ENCODE data around the gene CALN1.

Gene CALN1

DNA sequence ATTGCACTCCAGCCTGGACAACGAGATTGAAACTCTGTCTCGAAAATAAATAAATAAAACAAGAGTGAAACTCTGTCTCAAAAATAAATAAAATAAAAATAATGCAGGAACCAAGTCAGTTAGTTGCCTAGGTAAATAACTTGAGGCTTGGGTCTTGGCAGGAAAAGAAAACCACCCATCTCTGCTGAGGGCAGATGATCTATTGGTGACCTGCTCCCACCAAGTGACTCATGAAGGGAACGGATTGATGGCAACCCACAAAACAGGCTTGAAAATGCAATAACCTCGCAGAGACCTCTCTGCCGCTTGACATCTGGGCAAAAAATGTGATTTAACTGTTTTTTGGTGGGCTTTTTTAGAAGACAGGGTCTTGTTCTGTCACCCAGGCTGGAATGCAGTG lies 86.6 kb downstream of the CALN1 start:
- DNase-seq (ENCODE audit: low spot score), result no peak

DNA sequence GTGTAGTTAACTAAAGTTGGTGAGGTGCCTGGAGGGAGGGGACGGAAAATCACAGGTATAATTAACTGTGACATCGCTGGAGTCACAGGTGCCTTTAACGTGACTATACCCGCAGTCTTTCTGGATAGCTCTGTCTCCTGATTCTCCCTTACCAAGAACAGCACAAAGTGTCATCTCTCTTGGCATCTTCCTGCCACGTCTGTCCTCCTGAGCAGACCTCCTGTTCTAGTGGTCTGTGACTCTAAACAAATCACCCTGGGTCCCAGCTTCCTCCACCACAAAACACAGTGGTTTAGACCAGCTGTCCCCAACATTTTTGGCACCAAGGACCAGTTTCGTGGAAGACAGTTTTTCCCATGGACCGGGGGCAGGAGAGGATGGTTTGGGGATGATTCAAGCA lies 90.5 kb downstream of the CALN1 start:
- no peak for DNase-seq (ENCODE audit: low spot score)

DNA sequence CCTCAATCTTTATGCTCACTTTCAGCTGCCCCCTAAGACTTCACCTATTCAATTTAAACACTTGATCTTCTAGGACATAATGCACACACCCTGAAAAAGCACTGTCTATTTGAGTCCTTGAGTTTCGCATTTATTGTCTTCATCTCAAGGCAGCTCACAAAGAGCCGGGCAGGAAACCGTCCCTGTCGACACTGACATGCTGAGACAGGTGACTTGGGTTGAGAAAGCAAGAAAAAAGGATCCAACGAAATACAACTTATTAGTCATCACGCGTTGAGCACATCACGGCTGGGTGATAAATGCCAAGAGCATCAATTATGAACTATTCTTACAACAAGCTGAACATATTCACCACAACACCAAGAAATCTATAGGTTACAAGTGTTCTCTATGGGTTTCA lies 91.1 kb downstream of the CALN1 start:
- no peak for DNase-seq (ENCODE audit: low spot score)

DNA sequence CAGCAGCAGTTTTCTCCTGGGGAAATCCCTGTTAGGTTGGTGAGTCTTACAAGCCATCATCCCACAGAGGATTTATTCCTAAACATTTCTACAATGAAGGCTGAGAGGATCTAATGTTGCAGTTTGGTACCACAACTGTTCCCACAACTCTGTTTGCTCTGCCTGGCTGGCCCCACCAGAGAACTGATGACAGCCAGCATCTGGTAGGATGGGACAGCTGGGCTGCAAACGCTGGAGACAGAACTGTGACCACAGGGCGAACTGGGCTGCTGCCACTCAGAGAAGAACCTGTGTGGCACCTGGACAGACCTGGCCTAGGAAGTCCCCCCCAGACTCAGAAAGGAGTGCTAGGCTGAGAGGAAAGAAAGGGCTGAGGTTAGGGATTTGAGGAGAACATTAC lies 94.8 kb downstream of the CALN1 start:
- no peak for DNase-seq (ENCODE audit: low spot score)

DNA sequence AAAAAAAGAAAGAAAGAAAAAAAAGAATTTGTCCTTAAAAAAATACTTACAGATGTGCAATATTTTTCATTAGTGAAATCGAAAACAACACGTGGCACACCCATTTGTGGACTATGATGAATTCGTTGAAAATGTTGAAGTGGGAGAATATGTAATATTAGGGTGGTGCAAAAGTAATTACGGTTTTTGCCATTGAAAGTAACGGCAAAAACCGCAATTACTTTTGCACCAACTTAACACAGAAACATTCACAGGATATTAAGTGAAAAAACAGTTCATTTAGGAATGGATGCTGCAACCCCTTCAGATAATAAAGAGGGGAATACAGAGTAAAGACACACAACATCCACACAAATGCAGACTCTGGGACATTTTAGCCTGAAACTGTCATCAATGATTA lies 96.0 kb downstream of the CALN1 start:
- no peak for DNase-seq (ENCODE audit: low spot score)

DNA sequence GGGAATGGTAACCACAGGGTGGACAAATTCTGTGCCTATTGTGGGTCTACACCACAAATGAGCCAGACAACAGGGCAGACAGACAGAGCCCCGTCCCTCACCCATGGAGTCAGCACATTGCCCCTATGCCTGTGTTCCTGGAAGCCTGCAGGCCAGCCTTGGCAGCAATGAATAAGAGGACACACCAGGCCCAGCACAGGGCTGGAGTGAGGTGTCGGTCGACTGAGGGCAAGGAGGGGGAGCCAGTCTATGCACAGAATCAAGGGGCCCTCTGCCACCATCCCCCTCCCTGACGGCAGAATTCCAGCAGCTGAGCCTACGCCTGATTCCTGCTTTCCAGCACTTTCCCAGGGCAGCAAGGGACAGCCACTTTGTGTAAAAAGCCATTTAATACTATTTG lies 98.2 kb downstream of the CALN1 start:
- DNase-seq (ENCODE audit: low spot score), result no peak

DNA sequence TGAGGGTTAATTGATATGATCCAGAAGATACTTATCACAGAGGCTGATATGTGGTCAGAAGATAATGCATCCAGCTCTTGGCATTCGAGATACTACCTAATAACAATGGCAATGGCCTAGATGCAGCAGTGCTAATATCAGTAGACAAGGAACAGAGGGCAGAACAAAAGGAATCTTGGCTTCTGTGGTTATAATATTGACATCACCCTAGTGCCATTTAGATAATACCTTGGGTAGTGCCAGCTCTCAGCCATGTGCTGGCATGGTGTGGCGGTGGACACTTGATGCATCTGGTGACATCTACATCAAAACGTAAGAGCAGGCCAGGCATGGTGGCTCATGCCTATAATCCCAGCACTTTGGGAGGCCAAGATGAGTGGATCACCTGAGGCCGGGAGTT lies 101.8 kb downstream of the CALN1 start:
- DNase-seq (ENCODE audit: low spot score), result no peak

DNA sequence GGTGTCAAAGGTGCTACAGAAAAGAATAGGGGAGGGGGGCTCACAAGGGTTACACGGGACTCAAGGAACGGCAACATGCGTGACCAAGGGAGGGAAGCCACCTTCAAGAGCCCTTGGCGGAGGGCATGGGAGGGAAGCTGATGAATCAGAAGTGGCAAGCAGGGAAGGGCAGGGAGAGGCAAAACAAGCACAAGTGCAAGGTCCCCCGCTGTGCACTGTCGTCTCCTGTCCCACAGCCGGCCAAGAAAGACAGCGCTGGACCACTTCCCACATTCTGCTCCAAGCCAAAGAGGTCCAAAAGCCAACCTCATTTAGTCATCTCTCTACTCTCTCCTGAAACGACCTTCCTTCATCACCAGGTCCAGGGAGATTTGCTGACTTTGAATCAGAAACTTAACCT lies 102.7 kb downstream of the CALN1 start:
- DNase-seq (ENCODE audit: low spot score), result no peak

DNA sequence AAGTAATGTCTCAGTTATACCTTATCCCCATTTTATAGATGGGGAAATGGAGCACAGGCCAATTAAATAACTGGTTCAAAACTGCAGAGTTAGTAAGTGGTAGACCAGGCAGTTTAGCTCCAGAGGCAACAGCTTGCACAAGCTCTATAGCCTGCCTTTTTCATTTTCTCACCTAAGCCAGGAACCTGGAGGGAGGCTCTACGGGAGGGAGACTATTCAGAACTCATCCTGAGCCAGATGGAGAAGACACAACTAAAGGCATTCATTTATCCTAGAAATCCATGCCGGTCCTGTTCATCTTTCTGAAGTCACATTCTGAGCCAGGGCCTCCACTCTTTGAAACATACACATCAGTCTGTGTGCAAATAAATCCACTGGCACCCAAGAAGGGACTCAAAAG lies 103.2 kb downstream of the CALN1 start:
- DNase-seq (ENCODE audit: low spot score), result no peak

DNA sequence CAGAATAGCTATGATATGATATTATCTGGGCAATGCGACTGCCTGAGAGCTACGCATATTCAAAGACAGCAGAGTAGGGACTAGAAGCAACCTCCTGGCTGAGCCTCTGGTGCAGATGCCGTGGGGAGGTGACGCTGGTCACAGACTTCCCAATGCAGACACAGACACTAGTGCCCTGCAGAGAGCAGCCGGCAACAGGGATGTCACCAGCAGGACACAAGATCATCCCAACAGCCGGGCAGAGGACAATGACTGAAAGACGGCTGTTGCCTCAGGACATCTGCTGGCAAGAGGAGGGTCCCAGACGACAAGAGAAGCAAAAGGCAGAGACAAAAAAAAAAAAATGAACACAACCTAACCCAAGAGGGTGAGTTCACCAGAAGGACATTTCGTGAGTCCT lies 104.6 kb downstream of the CALN1 start:
- DNase-seq (ENCODE audit: low spot score), result no peak

DNA sequence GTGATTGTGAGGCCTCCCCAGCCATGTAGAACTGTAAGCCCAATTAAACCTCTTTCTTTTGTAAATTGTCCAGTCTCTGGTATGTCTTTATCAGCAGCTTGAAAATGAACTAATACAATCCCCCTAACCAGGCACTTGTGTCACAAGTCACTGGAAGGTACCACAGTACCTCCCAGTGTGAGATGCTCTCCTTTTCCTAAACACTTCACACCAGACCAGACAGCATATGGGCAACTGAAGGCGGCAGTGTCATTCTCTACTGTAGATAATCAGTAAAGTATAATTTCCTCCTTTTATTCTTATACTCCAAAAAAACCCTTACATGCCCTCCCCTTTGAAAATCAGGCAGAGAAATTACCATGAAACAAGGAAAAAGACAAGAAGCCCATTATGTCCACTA lies 113.2 kb downstream of the CALN1 start:
- no peak for DNase-seq (ENCODE audit: low spot score)

DNA sequence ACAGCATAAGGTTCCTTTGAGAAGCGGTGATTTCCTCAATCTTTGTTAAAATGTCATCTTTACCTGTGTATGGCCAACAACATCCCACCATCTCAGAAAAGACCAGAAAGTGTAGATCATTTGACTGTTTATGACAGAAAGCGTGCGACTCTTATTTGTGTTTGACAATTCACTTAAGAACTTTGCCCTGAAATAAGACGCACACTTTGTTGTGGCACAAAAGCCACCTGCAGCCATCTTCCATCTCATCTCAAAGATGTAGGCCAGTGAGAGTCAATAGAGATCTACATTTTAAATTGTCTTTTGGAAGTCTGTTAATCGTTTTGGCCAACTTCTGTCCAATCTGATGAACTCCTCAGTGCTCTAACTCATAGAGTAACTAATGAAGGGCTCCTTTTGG lies 114.0 kb downstream of the CALN1 start:
- DNase-seq (ENCODE audit: low spot score), result no peak

DNA sequence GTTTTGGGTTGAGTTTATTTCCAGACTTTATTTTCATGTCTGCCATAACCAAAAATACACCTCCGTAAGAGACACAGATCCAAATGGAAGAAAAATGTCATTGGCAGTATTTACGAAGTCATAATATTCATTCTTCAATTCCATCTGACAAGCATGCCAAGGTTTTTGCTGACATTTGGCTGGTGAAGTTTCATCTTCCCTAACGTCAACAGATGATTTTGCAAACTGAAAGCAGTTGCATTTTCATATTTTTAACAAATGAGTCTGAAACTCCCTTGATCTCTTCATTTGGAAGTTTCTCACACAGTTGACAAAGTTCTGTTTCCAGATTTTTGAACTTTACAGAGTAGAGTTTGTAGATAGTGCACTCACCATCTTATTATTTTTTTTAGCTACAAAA lies 114.5 kb downstream of the CALN1 start:
- DNase-seq (ENCODE audit: low spot score), result no peak

DNA sequence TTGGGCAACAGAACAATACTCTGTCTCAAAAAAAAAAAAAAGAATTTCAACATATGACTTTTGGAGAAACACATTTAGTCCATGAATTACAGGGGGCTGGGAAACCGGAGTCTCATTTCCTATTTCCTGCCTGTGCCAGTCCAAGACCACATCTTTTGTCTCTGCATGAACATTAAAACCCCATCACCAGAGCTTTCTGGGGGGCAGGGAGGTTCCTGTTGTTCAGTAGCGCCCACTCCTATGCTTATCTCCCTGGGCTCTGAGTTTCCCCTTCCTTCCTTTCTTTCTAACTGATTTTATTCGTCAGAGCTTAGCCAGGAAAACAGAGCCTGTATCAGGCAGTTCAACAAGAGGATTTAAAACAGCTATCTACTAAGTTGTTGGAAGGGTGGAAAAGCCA lies 119.3 kb downstream of the CALN1 start:
- DNase-seq (ENCODE audit: low spot score), result no peak

DNA sequence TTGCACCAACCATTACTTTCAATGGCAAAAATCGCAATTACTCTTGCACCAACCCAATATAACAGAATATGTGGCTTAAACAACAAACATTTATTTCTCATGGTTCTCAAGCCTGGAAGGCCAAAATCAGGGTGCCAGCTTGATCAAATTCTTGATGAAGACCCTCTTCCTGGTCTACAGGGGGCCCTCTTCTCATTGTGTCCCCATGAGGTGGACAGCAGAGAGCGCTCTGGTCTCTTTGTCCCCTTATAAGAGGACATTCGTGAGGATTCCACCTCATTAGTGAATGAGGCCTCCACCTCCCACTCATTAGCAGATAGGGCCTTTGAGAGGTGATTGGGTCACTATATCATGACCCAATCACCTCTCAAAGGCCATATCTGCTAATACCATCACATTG lies 120.0 kb downstream of the CALN1 start:
- no peak for DNase-seq (ENCODE audit: low spot score)

DNA sequence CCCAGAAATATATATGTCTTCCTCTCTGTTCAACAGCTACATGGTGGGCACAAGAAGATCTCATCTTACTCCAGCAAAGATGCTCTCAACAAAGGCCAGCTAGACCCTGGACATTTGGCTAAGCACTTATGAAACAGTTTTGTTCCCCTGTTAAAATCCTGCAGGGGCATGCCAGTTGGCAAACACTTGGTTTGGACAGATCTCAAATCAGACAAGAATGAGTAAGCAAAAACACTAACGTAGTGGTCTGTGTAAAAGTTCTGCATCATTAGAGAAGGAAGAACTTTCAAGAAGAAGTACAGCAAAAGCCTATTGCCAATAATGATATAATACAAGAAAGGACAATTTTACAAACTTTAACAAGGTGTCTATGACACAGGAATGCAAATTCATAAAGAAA lies 125.6 kb downstream of the CALN1 start:
- DNase-seq (ENCODE audit: low spot score), result no peak

DNA sequence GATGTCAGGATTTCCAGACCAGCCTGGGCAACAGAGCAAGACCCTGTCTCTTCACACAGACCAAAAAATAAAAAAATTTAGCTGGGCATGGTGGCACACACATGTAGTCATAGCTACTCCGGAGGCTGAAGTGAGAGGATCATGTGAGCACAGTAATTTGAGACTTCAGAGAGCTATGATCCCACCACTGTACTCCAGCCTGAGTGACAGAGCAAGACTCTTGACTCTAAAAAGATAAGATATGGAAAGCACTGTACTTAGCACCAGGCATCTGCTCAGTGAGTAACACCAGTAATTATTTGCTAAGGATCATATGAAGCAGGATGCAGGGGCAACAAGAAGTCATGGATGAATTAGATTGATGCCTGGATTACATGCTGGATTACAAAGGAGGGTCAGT lies 128.8 kb downstream of the CALN1 start:
- DNase-seq (ENCODE audit: low spot score), result no peak

DNA sequence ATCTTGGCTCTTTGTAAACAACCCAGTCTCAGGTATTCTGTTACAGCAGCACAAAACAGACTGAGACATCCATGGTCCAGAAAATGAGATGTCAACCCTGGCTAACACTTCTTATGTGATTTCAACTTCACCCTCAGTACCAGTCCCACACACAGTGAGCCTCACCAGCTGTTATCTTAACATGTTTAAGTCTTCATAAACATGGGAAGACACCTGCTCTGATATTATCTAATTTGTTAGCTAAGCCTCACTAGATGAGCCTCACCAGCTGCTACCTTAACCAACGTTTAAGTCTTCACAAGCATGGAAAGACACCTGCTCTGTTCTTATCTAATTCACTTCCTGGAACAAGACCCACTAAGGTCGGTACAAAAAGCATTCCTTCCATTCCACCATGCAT lies 130.8 kb downstream of the CALN1 start:
- no peak for DNase-seq (ENCODE audit: low spot score)

DNA sequence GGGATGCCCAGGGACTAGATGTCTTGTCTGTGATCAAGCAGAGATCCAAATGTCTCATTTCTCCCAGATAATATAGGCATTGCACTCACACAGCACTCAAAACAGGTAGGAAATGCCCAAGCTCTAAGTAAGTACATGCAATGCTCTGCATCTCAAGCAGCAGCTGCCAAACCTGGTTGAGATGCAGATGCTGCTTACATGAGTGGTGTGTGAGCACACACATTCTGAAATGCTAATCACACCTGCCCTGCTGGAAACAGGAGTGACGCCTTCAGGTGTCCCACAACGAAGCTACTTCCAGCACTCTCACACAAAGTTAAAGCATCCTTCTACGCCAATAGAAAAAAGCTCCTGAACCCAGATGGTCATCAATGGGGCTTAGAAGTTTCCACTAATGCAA lies 132.9 kb downstream of the CALN1 start:
- no peak for DNase-seq (ENCODE audit: low spot score)

DNA sequence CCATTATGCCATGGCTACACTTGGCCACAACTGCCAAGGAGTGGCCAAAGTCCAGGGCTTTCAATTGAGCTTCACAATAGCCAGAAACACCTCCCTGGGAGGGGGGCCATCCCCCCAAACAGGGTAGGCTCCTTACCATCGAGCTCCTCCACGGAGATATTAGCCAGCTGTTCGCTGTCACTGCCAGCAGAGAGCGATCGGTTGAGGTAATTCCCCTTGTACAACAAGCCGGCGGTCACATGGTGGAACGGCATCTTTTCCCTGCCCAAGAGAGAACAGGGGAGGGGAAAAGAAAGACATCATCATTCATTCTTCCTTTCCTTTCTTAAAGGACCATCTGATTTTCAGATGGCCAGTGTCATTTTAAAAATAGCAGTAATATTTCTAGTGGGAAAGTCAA lies 133.6 kb downstream of the CALN1 start:
- DNase-seq (ENCODE audit: low spot score), result no peak

DNA sequence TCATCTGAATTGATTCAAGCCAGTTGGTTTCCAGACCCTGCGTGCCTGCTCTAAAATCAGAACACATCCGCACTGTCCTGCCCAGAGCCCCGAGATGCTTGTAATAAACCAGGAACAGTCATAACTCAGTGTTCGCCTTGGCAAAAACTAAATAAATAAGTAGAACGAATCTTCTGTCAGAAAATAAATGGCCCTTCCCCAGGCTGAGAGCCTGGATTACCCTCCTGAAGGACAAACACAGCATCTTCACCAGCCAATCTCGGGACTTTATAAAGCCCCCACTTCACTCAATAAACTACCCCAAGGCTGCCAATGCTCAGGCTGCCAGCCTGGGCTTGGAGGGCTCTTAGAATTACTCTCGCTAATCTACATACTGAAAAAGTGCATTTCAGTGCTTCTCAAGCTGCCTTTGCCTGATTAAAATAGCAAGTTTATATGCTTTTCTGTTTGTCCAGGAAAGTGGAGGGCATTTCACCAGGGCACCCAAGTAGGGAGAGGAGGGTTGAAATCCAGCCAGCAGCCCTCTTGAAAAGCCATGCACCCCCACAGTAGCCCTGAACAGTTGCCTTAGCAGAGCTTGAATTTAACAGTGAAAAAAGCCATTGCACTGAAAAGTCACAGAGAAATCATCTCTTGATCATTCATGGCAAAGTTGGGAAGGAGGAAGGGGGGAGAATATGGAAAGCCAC lies 136.6 kb downstream of the CALN1 start:
- DNase-seq (ENCODE audit: low spot score), result no peak

DNA sequence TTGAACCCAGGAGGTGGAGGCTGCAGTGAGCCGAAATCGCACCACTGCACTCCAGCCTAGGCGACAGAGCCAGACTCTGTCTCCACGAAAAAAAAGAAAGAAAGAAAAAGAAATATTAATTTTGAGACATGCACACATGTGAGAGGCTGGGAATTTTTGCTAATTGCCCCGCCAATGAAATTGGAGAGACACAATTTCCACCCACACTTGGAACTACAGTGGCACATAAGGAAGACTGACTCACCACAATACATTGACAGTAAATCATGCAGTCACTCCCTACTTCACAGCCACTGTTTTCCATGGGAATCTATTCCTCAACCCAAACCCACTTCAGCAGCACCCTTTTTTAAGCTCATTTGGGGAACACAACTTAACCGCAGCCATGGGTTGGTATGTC lies 139.7 kb downstream of the CALN1 start:
- DNase-seq (ENCODE audit: low spot score), result no peak

DNA sequence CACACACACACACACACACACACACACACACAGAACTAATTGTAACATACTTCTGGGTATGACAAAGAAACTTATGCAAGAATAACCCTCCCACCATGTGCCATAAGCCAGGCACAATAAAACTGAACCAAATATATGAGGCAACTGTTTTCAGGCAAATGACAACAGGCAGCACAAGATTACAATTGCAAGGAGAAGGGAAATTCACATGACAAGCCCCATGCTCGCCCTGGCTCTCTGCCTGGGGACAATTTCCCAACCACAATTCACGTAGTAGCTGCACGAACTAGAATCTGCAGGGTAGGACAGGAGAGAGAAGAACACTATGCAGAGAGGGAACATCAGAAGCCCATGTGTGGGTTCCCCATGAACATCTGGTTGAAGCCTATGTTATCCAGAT lies 143.3 kb downstream of the CALN1 start:
- DNase-seq (ENCODE audit: low spot score), result no peak

DNA sequence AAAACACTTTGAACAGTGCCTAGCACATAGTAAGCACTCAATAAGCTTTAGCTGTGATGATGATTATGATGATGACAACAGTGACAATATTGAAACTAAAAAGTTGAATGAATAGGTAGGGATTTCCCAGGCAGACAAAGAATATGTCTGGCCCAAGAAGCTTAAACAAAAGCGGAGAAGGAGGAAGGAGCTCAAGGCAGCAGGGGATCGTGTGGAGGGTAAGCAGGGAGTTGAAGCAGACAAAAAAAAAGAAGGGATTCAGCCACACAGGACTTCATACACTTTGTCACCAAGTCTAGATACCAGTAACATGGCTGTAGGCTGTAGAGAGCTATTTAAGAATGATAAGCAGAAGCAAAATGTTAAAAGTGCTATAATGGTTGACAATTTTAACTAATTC lies 144.0 kb downstream of the CALN1 start:
- DNase-seq (ENCODE audit: low spot score), result no peak

DNA sequence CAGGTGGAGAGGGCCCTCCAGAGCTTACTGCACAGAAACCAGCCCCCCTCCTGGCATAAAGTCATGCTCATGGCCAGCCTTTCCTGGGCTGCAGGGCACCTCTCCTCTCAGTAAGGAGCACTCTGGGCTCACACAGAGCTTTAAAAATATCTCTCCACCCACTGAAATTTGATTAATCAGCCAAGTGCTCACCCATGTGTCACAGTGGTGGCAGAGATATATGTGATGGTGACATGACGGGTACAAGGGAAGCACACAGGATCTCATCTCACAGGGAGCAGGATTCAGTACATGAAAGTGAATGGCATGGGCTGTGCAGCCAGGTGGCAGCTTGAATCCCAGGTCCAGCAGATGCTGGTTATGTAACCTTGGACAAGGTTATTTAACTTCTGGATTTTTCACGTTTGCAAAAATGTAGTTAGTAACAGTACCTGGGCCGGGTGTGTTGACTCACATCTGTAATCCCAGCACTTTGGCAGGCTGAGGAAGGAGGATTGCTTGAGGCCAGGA lies 144.8 kb downstream of the CALN1 start:
- no peak for DNase-seq (ENCODE audit: low spot score)

Data from germinal center (tissue), 1 donor.